Nucleus accumbens (tissue), 56 donors: ENCODE measurements around the gene LRRC31.

ENCODE experiments used
- DNase-seq, 56 donors: peaks; one replicate each; lab custom pipeline; 2025; lab: John Stamatoyannopoulos, UW

The LRRC31 gene

GRCh38 chr3:169815590-169816150 is 54.1 kb downstream of the LRRC31 start:
- DNase-seq, result no peak

GRCh38 chr3:169813757-169814517 is 55.8 kb downstream of the LRRC31 start:
- peak in 3 of 56 donors; percentile 5 to 8 (median 7) for DNase-seq

GRCh38 chr3:169813278-169813677 is 56.5 kb downstream of the LRRC31 start:
- no peak for DNase-seq

GRCh38 chr3:169812332-169813235 is 57.2 kb downstream of the LRRC31 start, which contains the start of the genes LRRC34 and LRRIQ4:
LRRC34 (minus strand) TSS chr3:169812904; CDS start chr3:169812548, 356 bp downstream.
LRRIQ4 (plus strand) TSS chr3:169812870; CDS start chr3:169821922, 9,052 bp downstream.
- DNase-seq, result peak in 52 of 56 donors; percentile 17 to 80 (median 51)

GRCh38 chr3:169811631-169812331 is 58.0 kb downstream of the LRRC31 start:
- peak in 22 of 56 donors; percentile 9 to 65 (median 38) for DNase-seq

GRCh38 chr3:169809230-169809795 is 60.4 kb downstream of the LRRC31 start:
- no peak for DNase-seq

- no peak for DNase-seq
Observed at GRCh38 chr3:169804681-169805080, 65.1 kb downstream of the LRRC31 start.

GRCh38 chr3:169792359-169792758 is 77.4 kb downstream of the LRRC31 start:
- no peak for DNase-seq

GRCh38 chr3:169790687-169791429 is 78.9 kb downstream of the LRRC31 start:
- no peak for DNase-seq

GRCh38 chr3:169790219-169790618 is 79.5 kb downstream of the LRRC31 start:
- no peak for DNase-seq
